ENCODE results near the gene ZNF274. TPM values are rescaled to one million over a fixed set of nuclear protein-coding genes. Genes with fewer than 3 reads are reported as not detected.

The ZNF274 gene
- total and polyA plus RNA-seq, 9 of the 15 experiments (the other 6 are each of a cell fraction or from before 2014, with no cell fraction given), result 5.2 to 37.0 (median 28.1) TPM

GRCh38 chr19:58228585-58229254, 45.9 kb downstream of the ZNF274 start, which contains the start of gene ZNF544 (continued):
- TF ChIP-seq SMARCC2 (IDR thresholded peaks at IDR 0.05; ENCODE audit: low read depth), result no peak
- no peak for TF ChIP-seq HBP1 (CRISPR knock-in tag; IDR thresholded peaks at IDR 0.05)
- peak; percentile 73 for TF ChIP-seq FIP1L1 (IDR thresholded peaks at IDR 0.05; ENCODE audit: low read depth, low read length, poor library complexity, severe bottlenecking)
- TF ChIP-seq SP2 (IDR thresholded peaks at IDR 0.05; ENCODE audit: extremely low read depth, low read depth, low read length, poor library complexity, severe bottlenecking), result no peak
- TF ChIP-seq KLF1 (tag; IDR thresholded peaks at IDR 0.05), result no peak
- no peak for TF ChIP-seq DPF2 (IDR thresholded peaks at IDR 0.05)
- no peak for TF ChIP-seq NR2C2 (CRISPR knock-in tag; IDR thresholded peaks at IDR 0.05)
- peak; percentile 50; the same call in 1 of the 2 replicates for TF ChIP-seq NR2C2 (tag; IDR thresholded peaks at IDR 0.05)
- TF ChIP-seq FOXK1 (CRISPR knock-in tag; IDR thresholded peaks at IDR 0.05; ENCODE audit: borderline replicate concordance), result no peak
- no peak for TF ChIP-seq E2F5 (CRISPR knock-in tag; IDR thresholded peaks at IDR 0.05)
- TF ChIP-seq MEIS2 (IDR thresholded peaks at IDR 0.05; ENCODE audit: partially characterized antibody), result no peak
- TF ChIP-seq ZNF79 (CRISPR knock-in tag; IDR thresholded peaks at IDR 0.05; ENCODE audit: low read depth), result no peak
- TF ChIP-seq CREBBP (IDR thresholded peaks at IDR 0.05; ENCODE audit: low read depth, low read length), result no peak
- TF ChIP-seq ZNF354B (CRISPR knock-in tag; IDR thresholded peaks at IDR 0.05), result no peak
- TF ChIP-seq MBD2 (IDR thresholded peaks at IDR 0.05; ENCODE audit: borderline replicate concordance, low read depth), result peak; percentile 79; the same call in 1 of the 2 replicates
- no peak for TF ChIP-seq SNIP1 (IDR thresholded peaks at IDR 0.05; ENCODE audit: low read depth)
- no peak for TF ChIP-seq CCAR2 (IDR thresholded peaks at IDR 0.05; ENCODE audit: low read depth, low read length)
- no peak for TF ChIP-seq SMAD3 (CRISPR knock-in tag; conservative IDR thresholded peaks at IDR 0.05)
- no peak for TF ChIP-seq MTF1 (CRISPR knock-in tag; IDR thresholded peaks at IDR 0.05; ENCODE audit: borderline replicate concordance)
- no peak for TF ChIP-seq ZNF586 (CRISPR knock-in tag; conservative IDR thresholded peaks at IDR 0.05)
- TF ChIP-seq ILF3 (IDR thresholded peaks at IDR 0.05; ENCODE audit: borderline replicate concordance), result no peak
- TF ChIP-seq PYGO2 (tag; IDR thresholded peaks at IDR 0.05), result no peak
- TF ChIP-seq BHLHE40 (IDR thresholded peaks at IDR 0.05; ENCODE audit: low read length), result no peak
